ENCODE measurements around the gene ARHGAP40.

ARHGAP40 gene

DNA sequence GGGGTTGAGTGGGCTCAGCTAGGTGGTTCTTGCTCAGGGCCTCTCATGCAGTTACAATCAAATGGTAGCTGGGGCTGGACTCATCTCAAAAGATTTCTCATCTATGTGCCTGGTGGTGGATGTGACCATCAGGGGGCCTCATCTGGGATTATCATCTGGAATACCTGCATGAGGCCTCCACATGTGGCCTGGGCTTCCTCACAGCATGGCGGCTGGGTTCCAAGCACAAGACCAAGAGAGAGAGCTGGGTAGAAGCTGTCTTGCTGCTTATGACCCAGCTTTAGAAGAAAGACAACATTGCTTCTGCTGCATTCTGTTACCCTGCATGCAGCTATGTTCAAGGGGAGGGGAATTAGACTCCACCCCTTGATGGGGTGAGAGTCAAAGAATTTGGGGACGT lies 22.5 kb downstream of the ARHGAP40 start:
- Histone ChIP-seq H3K27me3 (ENCODE audit: control insufficient read depth in 1 of 2, insufficient read depth in 2 of 2, low read length in 2 of 2) (peaks cover 0 to 3% of the 10 kb centered on the region in 2 donors), H3K36me3 (ENCODE audit: insufficient read depth, low read length) (no peaks in the 10 kb centered on the region), H3K9ac (ENCODE audit: low read length) (no peak overlapping the region), H3K4me3 (ENCODE audit: low read depth in 1 of 2, low read length in 2 of 2) (no peak overlapping the region), H3K4me1 (ENCODE audit: insufficient read depth, low read length) (no peaks in the 10 kb centered on the region), H3K9me3 (ENCODE audit: low read length) (no peaks in the 10 kb centered on the region), H3K27ac (ENCODE audit: low read depth, low read length) (no peak overlapping the region)

DNA sequence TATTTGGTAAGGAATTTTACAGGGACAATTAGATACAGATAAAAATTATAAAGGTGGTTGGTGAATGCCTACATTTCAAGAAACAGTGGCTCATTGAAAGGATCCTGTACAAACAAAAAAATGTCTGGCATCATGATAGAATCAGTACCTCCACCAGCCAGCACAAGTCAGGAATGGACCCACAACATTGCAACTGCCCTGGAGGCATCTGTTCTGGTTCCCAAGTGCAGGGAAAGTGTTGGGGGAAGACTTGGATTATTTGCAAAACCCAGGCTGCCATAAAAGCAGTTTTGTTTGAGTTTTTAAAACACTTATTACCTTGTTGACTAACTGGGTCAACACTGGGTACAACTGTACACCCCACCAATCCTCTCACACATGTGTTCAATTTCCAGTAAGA lies 24.3 kb downstream of the ARHGAP40 start:
- H3K27ac ChIP-seq (ENCODE audit: low read depth, low read length) = no peak overlapping the region
- no peaks in the 10 kb centered on the region for H3K36me3 ChIP-seq (ENCODE audit: insufficient read depth, low read length)
- no peaks in the 10 kb centered on the region for H3K4me1 ChIP-seq (ENCODE audit: insufficient read depth, low read length)
- no peak overlapping the region for H3K9ac ChIP-seq (ENCODE audit: low read length)
- H3K9me3 ChIP-seq (ENCODE audit: low read length) = no peaks in the 10 kb centered on the region
- H3K27me3 ChIP-seq (ENCODE audit: control insufficient read depth in 1 of 2, insufficient read depth in 2 of 2, low read length in 2 of 2) = peaks cover 0 to 3% of the 10 kb centered on the region in 2 donors
- no peak overlapping the region for H3K4me3 ChIP-seq (ENCODE audit: low read depth in 1 of 2, low read length in 2 of 2)

DNA sequence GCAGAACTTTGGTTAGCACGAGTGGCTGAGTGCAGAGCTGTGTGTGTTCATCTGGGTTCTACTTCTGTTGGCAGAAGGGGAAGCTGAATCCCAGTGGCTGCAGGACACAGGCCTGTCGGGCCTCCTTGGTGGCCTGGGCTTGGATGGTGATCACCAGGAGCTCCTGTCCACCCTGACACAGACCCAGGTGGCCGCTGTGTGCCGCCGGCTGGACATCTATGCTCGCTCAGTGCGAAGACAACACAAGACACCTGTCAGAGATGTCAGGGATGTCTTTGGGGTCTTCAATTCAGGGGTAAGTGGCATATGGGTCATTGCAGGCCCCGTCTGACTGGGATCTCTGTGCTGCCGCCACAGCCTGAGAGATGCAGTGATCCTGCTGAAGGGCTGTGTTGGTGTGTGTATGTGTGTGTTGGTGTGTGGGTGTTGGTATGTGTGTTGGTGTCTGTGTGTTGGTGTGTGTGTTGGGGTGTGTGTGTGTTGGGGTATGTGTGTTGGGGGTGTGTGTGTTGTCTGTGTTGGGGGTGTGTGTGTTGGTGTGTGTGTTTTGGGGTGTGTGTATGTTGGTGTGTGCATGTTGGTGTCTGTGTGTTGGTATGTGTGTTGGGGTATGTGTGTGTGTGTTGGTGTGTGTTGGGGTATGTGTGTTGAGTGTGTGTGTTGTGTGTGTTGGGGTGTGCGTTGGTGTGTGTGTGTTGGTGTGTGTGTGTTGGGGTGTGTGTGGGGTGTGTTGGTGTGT lies 25.5 kb downstream of the ARHGAP40 start:
- H3K36me3 ChIP-seq (ENCODE audit: insufficient read depth, low read length) = no peaks in the 10 kb centered on the region
- no peak overlapping the region for H3K9ac ChIP-seq (ENCODE audit: low read length)
- no peak overlapping the region for H3K4me3 ChIP-seq (ENCODE audit: low read depth in 1 of 2, low read length in 2 of 2)
- H3K4me1 ChIP-seq (ENCODE audit: insufficient read depth, low read length) = no peaks in the 10 kb centered on the region
- peaks cover 0 to 3% of the 10 kb centered on the region in 2 donors for H3K27me3 ChIP-seq (ENCODE audit: control insufficient read depth in 1 of 2, insufficient read depth in 2 of 2, low read length in 2 of 2)
- no peak overlapping the region for H3K27ac ChIP-seq (ENCODE audit: low read depth, low read length)
- no peaks in the 10 kb centered on the region for H3K9me3 ChIP-seq (ENCODE audit: low read length)

DNA sequence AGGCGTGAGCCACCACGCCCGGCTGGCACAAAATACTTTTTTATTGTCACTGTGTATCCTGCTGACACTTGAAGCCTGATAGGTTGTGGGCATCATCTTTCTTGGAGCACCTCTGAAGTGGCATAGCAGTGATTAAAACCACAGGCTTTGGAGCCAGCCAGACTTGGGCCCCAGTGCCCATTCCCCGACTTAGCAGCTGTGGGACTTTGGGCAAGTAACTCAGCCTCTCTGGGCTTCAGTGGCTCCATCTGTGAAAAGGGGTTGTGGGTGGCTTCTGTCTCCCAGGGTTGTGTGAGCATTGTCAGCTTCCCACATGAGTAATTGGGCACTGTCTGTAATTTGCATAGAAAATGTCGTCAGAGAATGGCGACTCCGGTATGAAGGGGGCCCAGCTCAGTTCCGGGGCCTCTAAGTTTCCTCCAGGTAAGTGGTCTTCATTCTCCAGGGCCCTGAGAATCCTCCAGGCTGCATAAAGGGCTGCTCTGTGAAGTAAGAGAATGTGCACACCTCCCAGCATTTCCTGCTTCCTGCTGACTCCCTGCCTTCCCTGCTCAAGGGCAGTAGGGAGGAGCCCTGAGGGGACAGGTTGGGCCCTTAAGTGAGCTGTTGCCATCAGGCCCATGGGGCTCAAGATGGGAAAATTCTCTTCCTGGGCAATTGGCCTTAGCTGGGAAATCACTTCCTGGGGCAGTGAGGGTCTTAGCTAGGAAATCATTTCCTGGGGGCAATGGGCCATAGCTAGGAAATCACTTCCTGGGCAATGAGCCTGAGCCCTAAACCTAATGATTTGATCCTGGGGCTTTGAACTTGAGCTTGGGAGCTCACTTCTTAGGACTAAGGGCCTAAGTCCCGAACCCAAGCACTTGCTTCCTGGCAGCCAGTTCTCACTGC lies 27.2 kb downstream of the ARHGAP40 start:
- Histone ChIP-seq H3K9me3 (ENCODE audit: low read length) (no peaks in the 10 kb centered on the region), H3K27ac (ENCODE audit: low read depth, low read length) (no peak overlapping the region), H3K4me3 (ENCODE audit: low read depth in 1 of 2, low read length in 2 of 2) (no peak overlapping the region), H3K9ac (ENCODE audit: low read length) (no peak overlapping the region), H3K4me1 (ENCODE audit: insufficient read depth, low read length) (no peaks in the 10 kb centered on the region), H3K27me3 (ENCODE audit: control insufficient read depth in 1 of 2, insufficient read depth in 2 of 2, low read length in 2 of 2) (peaks cover 0 to under 1% of the 10 kb centered on the region in 2 donors), H3K36me3 (ENCODE audit: insufficient read depth, low read length) (no peaks in the 10 kb centered on the region)

DNA sequence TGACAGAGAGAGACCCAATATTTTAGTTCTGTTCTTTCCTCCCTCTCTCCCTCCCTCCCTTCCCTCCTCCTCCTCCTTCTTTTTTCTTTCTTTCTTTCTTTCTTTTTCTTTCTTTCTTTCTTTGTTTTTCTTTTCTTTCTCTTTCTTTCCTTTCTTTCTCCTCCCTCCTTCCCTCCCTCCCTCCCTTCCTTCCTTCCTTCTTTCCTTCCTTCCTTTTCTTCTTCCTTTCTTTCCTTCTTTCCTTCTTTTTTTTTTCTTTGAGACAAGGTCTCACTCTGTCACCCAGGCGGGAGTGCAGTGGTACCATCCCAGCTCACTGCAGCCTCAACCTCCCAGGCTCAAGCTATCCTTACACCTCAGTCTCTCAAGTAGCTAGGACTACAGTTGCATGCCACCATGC lies 28.4 kb downstream of the ARHGAP40 start:
- Histone ChIP-seq H3K27me3 (ENCODE audit: control insufficient read depth in 1 of 2, insufficient read depth in 2 of 2, low read length in 2 of 2) (peaks cover 0 to 9% of the 10 kb centered on the region in 2 donors), H3K27ac (ENCODE audit: low read depth, low read length) (no peak overlapping the region), H3K9me3 (ENCODE audit: low read length) (no peaks in the 10 kb centered on the region), H3K36me3 (ENCODE audit: insufficient read depth, low read length) (no peaks in the 10 kb centered on the region), H3K9ac (ENCODE audit: low read length) (no peak overlapping the region), H3K4me1 (ENCODE audit: insufficient read depth, low read length) (no peaks in the 10 kb centered on the region), H3K4me3 (ENCODE audit: low read depth in 1 of 2, low read length in 2 of 2) (no peak overlapping the region)

DNA sequence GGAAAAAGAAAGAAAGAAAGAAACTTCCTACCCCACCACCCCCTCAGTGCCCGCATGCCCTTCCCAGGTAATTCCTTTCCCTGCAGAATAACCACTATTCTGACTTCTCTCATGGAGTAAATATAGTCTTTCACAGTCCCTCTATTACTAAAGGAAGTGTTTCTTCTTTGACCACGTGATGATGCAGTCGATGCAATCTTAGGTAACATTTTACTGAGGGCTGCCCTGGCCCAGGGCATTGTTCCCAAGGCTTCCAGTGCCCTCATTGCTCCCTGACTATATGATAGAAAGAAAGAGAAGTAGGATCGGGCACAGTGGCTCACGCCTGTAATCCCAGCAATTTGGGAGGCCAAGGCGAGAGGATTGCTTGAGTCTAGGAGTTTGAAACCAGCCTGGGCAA lies 29.1 kb downstream of the ARHGAP40 start:
- H3K9ac ChIP-seq (ENCODE audit: low read length) = no peak overlapping the region
- peaks cover 0 to 9% of the 10 kb centered on the region in 2 donors for H3K27me3 ChIP-seq (ENCODE audit: control insufficient read depth in 1 of 2, insufficient read depth in 2 of 2, low read length in 2 of 2)
- H3K4me3 ChIP-seq (ENCODE audit: low read depth in 1 of 2, low read length in 2 of 2) = no peak overlapping the region
- no peaks in the 10 kb centered on the region for H3K9me3 ChIP-seq (ENCODE audit: low read length)
- no peaks in the 10 kb centered on the region for H3K4me1 ChIP-seq (ENCODE audit: insufficient read depth, low read length)
- no peaks in the 10 kb centered on the region for H3K36me3 ChIP-seq (ENCODE audit: insufficient read depth, low read length)
- H3K27ac ChIP-seq (ENCODE audit: low read depth, low read length) = no peak overlapping the region

DNA sequence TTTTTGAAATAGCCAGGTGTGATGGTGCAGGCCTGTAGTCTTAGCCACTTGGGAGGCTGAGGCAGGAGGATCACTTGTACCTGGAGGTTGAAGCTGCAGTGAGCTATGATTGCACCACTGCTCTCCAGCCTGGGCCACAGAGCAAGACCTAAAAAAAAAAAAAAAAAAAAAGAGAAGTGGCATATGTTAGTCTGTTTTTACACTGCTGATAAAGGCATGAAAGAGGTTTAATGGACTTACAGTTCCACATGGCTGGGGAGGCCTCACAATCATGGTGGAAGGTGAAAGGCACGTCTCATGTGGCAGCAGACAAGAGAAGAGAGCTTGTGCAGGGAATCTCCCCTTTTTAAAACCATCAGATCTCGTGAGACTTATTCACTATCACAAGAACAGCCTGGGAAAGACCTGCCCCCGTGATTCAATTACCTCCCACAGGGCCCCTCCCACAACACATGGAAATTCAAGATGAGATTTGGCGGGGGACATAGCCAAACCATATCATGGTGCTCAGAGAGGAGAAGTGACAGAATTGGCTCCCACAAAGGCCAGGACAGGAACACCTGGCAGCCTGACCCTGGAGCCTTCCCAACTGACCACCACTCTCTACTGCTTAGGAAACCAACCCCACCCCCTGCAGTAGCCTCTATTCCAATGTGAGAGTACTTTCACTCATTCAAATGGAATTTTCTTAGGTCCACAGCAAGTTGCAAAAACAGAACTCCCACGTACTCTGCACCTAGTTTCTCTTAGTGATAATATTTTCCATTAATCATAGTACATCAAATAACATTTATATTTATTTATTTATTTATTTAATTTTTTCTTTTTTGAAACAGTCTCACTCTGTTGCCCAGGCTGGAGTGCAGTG lies 29.8 kb downstream of the ARHGAP40 start:
- Histone ChIP-seq H3K9ac (ENCODE audit: low read length) (no peak overlapping the region), H3K36me3 (ENCODE audit: insufficient read depth, low read length) (no peaks in the 10 kb centered on the region), H3K9me3 (ENCODE audit: low read length) (no peaks in the 10 kb centered on the region), H3K4me3 (ENCODE audit: low read depth in 1 of 2, low read length in 2 of 2) (no peak overlapping the region), H3K4me1 (ENCODE audit: insufficient read depth, low read length) (no peaks in the 10 kb centered on the region), H3K27ac (ENCODE audit: low read depth, low read length) (no peak overlapping the region), H3K27me3 (ENCODE audit: control insufficient read depth in 1 of 2, insufficient read depth in 2 of 2, low read length in 2 of 2) (peaks cover 0 to 9% of the 10 kb centered on the region in 2 donors)

DNA sequence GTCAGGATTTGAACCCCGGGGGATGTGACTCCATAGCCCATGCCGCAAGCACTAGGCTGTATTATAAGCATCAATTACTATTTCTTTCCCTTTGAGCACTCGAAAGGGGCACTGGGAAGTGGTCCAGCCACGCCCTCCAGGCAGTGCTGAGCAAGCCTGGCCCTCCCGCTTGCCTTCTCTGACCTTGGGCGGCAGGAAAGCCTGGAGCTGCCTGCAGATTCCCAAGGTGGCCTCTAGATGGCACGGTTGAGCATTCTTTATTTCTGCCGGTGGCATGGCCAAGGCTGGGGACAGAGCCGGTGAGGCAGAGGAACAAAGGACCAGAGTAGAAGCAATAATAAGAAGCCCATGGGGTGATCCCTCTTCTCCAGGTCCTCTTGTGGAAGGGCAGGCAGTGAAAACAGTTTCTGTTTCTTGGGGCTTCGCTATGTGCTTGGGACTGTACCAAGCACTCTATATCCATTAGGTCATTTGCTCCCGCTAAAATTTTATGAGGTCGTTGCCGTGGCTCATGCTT lies 32.0 kb downstream of the ARHGAP40 start:
- Histone ChIP-seq H3K27me3 (ENCODE audit: control insufficient read depth in 1 of 2, insufficient read depth in 2 of 2, low read length in 2 of 2) (peaks cover 0 to 9% of the 10 kb centered on the region in 2 donors), H3K4me3 (ENCODE audit: low read depth in 1 of 2, low read length in 2 of 2) (no peak overlapping the region), H3K27ac (ENCODE audit: low read depth, low read length) (no peak overlapping the region), H3K4me1 (ENCODE audit: insufficient read depth, low read length) (no peaks in the 10 kb centered on the region), H3K9ac (ENCODE audit: low read length) (no peak overlapping the region), H3K36me3 (ENCODE audit: insufficient read depth, low read length) (no peaks in the 10 kb centered on the region), H3K9me3 (ENCODE audit: low read length) (no peaks in the 10 kb centered on the region)

DNA sequence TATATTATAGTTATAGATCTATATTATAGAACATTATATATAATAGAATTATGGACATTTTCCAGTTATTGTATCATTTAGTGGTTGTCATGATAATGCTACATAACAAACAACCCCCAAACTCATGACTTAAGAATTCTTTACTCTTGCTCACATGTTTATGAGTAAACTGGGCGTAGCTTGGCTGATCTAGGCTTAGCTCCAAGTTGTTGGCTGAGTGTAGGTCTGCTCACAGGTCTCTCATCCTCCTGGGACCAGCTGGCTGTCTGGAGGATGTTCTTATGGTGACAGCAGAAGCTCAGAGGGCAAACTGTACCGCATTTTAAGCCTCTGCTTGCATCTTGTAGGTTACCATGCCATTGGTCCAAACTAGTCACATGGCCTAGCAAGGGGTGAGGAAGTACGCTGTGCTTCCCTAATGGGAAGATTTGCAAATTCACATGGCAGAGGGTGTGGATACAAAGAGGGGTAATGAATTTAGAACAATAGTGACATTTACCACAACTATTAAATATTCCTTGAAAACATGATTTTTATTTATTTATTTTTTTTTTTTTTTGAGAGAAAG lies 34.2 kb downstream of the ARHGAP40 start:
- Histone ChIP-seq H3K36me3 (ENCODE audit: insufficient read depth, low read length) (no peaks in the 10 kb centered on the region), H3K9me3 (ENCODE audit: low read length) (no peaks in the 10 kb centered on the region), H3K27me3 (ENCODE audit: control insufficient read depth in 1 of 2, insufficient read depth in 2 of 2, low read length in 2 of 2) (peaks cover 0 to 9% of the 10 kb centered on the region in 2 donors), H3K27ac (ENCODE audit: low read depth, low read length) (no peak overlapping the region), H3K4me1 (ENCODE audit: insufficient read depth, low read length) (no peaks in the 10 kb centered on the region), H3K4me3 (ENCODE audit: low read depth in 1 of 2, low read length in 2 of 2) (no peak overlapping the region), H3K9ac (ENCODE audit: low read length) (no peak overlapping the region)

DNA sequence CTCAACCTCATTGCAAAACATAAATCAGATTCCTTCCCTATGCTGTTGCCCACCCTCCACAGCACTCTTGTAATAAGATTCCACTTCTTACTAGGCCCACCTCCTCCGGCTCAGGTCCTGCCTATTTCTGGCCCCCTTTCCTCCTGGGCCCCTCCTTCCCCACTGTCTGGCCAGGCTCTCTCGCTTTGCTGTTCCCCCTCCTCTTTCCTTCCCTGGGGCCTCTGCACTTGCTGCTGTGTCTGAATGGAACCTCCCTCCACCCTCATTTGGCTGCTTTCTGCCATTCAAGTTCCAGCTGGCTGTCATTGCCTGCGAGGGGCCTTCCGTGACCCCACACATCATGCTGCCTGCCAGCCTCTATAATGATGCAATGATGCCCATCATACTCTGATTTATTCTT lies 38.9 kb downstream of the ARHGAP40 start:
- H3K4me1 ChIP-seq (ENCODE audit: insufficient read depth, low read length) = no peaks in the 10 kb centered on the region
- no peak overlapping the region for H3K9ac ChIP-seq (ENCODE audit: low read length)
- no peak overlapping the region for H3K4me3 ChIP-seq (ENCODE audit: low read depth in 1 of 2, low read length in 2 of 2)
- no peaks in the 10 kb centered on the region for H3K36me3 ChIP-seq (ENCODE audit: insufficient read depth, low read length)
- peaks cover 4 to 14% of the 10 kb centered on the region in 2 donors for H3K27me3 ChIP-seq (ENCODE audit: control insufficient read depth in 1 of 2, insufficient read depth in 2 of 2, low read length in 2 of 2)
- no peaks in the 10 kb centered on the region for H3K9me3 ChIP-seq (ENCODE audit: low read length)
- H3K27ac ChIP-seq (ENCODE audit: low read depth, low read length) = no peak overlapping the region

Measured in muscle layer of colon (tissue), 2 donors.